Astrocyte (in vitro differentiated cells and primary cell): ENCODE results near the gene CDHR5.

Experiments used
- CTCF ChIP-seq: IDR thresholded peaks from 2 replicates; pipeline ENCODE4 v1.5.1; 2011; ENCODE audit warnings: low read depth, mild to moderate bottlenecking, inconsistent platforms, low read length, moderate library complexity; ENCODE audit not compliant: insufficient read depth
- EZH2 ChIP-seq: IDR thresholded peaks from 2 replicates; pipeline ENCODE4 v1.6.1; 2012; ENCODE audit warnings: mild to moderate bottlenecking, low read length, inconsistent platforms; ENCODE audit not compliant: insufficient read depth

- no peak for TF ChIP-seq CTCF
- TF ChIP-seq EZH2, result no peak
These were observed 49.1 kb upstream of the CDHR5 start for GRCh38 chr11:673866-674265.
